Activated naive CD8-positive, alpha-beta T cell treated with anti-CD3 and anti-CD28 coated beads, Interleukin-2, amount 10 ng/mL, durations not matched to agents 7 days and 5 days (primary cell): Measurements from ENCODE around the gene CDC42. TPM values are rescaled to one million over a fixed set of nuclear protein-coding genes. Genes with fewer than 3 reads are reported as not detected.
A peak's percentile ranks its signal among the peaks of the same experiment; 100 is the strongest.

ENCODE experiments used
- ATAC-seq: fragments of 150-1000 bp; cut with Tn5 transposase; one replicate; pipeline ENCODE4 v1.10.0; 2021; ENCODE audit warnings: low read depth, moderate library complexity
- POLR2A ChIA-PET: fragments of 350-600 bp; sonication (Branson Sonifier 250); formaldehyde crosslinking; loops from one replicate; lab custom pipeline; 2021; ENCODE audit warnings: antibody characterized with exemption; lab: Charles Lee
- DNase-seq: peaks from one replicate; pipeline ENCODE4 v3.0.0; 2021
- H3K27ac Mint-ChIP-seq: one replicate; pipeline ENCODE4 v1.8.0; 2022; ENCODE audit warnings: mild to moderate bottlenecking, mixed read lengths
- H3K27me3 Mint-ChIP-seq: one replicate; pipeline ENCODE4 v1.8.0; 2022; ENCODE audit warnings: mild to moderate bottlenecking, moderate library complexity, mixed read lengths
- H3K36me3 Mint-ChIP-seq: one replicate; pipeline ENCODE4 v1.8.0; 2021; ENCODE audit warnings: mild to moderate bottlenecking, mixed read lengths
- H3K4me1 Mint-ChIP-seq: one replicate; pipeline ENCODE4 v1.8.0; 2021; ENCODE audit warnings: mixed read lengths
- H3K4me3 Mint-ChIP-seq: one replicate; pipeline ENCODE4 v1.8.0; 2022; ENCODE audit warnings: mild to moderate bottlenecking, moderate library complexity, mixed read lengths
- H3K9me3 Mint-ChIP-seq: one replicate; pipeline ENCODE4 v1.8.0; 2021; ENCODE audit warnings: mixed read lengths
- total RNA-seq, 2 experiments: library from RNA; stranded (reverse); gene quantifications; one replicate each; pipeline ENCODE4 v1.2.3, GENCODE V29; 2021

CDC42 gene
- total RNA-seq, 2 experiments from 2014 or later = 283 to 303 TPM

DNA sequence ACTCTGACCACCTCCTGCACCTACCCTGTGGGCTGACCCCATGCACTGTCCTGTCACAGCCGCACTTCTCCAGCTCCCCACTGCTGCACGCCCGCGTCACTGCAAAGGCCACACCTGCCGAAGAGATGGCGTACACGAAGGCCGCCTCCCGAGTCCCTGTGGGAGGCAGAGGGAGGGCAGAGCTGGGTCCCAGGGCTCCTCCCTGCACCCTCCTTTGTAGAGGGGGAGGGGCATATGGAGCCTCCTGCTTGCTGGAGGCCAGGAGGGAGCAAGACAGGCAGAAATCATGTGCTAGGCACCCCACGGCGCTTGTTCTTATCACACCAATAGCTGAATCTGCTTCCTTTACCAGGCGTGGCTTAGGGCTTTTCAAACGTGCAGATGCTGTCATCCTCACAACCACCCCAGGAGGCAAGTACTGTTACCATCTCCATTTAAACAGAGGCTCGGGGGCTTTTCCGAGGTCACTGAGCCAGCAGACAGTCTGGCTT lies 69.0 kb downstream of the CDC42 start:
- POLR2A ChIA-PET = no interaction called here
- peaks cover 4% of the 10 kb centered on the region for H3K36me3 Mint-ChIP-seq
- no peak for ATAC-seq

DNA sequence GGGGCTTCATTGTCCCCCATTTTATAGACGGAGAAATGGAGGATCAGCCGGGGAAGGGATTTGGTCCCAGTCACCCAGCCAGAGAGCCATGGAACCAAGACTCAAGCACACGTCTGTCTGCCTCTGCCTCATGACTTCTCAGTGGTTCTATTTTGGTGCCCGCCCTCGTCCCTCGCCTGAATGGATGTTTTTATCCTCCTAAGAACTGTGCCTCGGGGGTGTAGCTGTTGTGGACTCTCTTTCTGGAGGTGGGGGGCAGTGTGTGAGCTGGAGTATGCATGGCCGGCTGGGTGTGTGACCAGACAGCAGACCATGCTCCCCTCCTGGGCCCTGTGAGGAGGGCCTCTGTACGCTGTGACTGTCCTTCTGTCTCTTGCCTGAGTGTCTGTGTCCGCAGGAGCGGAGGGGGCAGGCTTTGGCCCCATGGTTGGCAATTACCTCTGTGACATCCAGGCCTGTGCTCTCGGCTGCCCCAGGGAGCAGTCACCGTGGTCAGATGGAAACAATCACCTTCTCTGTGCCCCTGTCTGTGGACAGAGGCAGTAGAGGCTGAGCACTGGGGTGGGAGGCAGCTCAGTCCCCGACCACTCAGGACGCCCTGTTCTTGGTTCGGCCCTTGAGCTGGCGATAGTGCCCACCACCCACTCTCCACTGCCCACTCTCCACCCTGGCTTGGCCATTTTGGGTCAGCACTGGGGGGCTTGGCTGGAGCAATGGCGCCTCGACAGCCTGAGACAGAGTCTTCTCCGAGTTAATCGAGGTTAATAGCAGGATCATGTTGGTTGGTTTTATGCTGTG lies 70.0 kb downstream of the CDC42 start:
- H3K4me3 Mint-ChIP-seq = no peak overlapping the region
- H3K4me1 Mint-ChIP-seq = peaks cover 1% of the 10 kb centered on the region
- no peaks in the 10 kb centered on the region for H3K27me3 Mint-ChIP-seq
- DNase-seq = peak; percentile 26
- no peak overlapping the region for H3K27ac Mint-ChIP-seq
- no peak for ATAC-seq
- POLR2A ChIA-PET = no interaction called here
- H3K9me3 Mint-ChIP-seq = no peaks in the 10 kb centered on the region
- peaks cover 4% of the 10 kb centered on the region for H3K36me3 Mint-ChIP-seq

More for the DNA sequence above, 69.0 kb downstream of the CDC42 start:
- Mint-ChIP-seq H3K4me1 (peaks cover 8% of the 10 kb centered on the region), H3K27me3 (no peaks in the 10 kb centered on the region), H3K9me3 (no peaks in the 10 kb centered on the region), H3K4me3 (no peak overlapping the region), H3K27ac (no peak overlapping the region)
- DNase-seq = peak; percentile 28

DNA sequence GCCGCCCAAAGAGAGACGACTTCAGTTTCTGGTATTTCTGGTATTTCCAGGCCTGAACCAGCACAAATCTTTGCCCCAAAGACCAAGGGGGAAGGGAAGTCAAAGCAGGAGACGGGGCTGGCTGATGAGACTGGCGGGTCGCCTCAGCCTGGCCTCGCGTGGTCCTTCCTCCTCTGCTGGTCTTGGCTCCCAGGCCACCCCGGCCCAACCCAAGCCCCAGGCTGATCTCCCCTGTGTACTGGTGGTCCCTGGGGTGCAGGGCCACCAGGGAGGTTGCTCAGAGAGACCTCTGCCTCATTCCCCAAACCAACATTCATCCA lies 70.5 kb downstream of the CDC42 start:
- Mint-ChIP-seq H3K4me1 (peaks cover 1% of the 10 kb centered on the region), H3K36me3 (peaks cover 4% of the 10 kb centered on the region), H3K9me3 (no peaks in the 10 kb centered on the region), H3K27me3 (no peaks in the 10 kb centered on the region), H3K4me3 (no peak overlapping the region), H3K27ac (no peak overlapping the region)
- no peak for ATAC-seq
- POLR2A ChIA-PET = no interaction called here
- no peak for DNase-seq

DNA sequence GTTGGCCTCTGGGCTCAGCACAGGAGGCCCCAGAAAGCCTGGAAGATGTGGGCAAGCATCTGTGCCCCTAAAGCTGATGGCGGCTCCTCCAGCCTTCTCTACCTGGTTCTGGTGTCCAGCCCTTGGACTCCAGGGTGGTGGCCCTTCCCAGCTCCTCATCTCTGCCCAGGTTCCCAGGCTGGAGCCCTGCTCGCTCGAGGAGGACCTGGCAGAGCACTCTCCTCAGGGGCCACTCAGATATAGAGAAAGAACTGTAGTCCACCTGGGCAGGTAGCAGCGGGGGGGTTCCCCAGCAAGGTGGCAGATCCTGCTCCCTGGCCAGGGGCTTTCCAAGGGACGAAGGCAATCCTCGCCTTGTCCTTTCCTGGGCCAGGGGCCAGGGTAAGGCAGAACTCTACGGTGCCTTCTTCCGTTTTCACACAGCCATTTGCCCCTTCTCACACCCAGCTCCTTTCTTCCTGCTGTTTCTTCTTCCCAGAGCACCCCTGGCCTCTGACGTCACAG lies 71.4 kb downstream of the CDC42 start:
- Mint-ChIP-seq H3K4me1 (peaks cover 2% of the 10 kb centered on the region), H3K27ac (no peak overlapping the region), H3K9me3 (no peaks in the 10 kb centered on the region), H3K4me3 (no peak overlapping the region), H3K36me3 (peaks cover 2% of the 10 kb centered on the region), H3K27me3 (no peaks in the 10 kb centered on the region)
- DNase-seq = peak; percentile 29
- POLR2A ChIA-PET = no interaction called here
- no peak for ATAC-seq

DNA sequence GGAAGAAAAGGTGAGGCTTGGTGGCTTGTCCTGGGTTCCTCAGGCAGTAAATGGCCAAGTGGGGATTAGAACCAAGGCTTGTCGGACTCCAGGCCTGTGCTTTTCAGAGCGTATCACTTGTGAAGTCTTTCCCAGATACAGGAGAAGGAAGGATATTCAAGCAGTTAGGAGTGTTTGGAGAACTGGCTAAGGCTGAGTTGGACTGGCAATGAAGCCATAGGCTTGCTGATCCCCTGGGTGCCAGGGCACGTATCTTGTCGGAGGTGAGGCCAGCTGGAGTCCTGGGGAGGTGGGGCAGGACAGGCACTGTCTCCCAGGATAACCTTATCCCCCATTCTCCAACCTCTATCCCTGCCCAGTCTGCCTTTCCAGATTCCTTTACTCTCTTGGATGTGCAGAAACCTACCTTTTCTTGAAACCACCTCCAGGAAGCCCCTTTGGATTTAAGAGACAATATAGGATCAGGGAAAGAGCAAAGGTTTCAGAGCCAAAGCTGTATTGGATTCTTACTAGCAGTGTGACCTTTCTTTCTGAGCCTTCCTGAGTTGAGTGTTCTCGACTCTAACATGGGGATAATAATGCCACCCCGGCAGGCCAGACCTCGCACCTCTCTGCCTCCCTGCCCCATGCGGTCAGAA lies 72.2 kb downstream of the CDC42 start:
- H3K27ac Mint-ChIP-seq = no peak overlapping the region
- POLR2A ChIA-PET = no interaction called here
- no peak for DNase-seq
- ATAC-seq = no peak
- no peaks in the 10 kb centered on the region for H3K27me3 Mint-ChIP-seq
- no peak overlapping the region for H3K4me3 Mint-ChIP-seq
- H3K9me3 Mint-ChIP-seq = no peaks in the 10 kb centered on the region
- H3K4me1 Mint-ChIP-seq = peaks cover 2% of the 10 kb centered on the region
- no peaks in the 10 kb centered on the region for H3K36me3 Mint-ChIP-seq

DNA sequence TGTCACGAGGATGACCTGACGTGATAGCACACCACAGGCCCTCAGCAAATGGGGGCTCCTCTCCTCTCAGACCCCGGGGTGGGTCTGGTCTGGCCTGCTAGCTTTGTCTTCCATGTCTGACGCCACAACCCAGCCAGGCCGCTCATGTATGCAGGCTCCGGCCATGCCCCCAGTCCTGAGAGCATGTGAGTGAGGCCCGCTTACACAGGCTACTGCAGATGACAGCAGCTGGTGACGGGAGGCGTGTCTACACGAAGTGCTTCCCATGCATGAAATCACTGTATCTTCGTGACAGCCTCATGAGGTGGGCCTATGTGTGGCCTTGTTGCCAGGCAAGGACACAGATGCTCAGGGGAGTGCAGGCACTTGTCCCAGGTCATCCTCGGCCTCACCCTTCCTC lies 74.0 kb downstream of the CDC42 start:
- H3K4me3 Mint-ChIP-seq = no peak overlapping the region
- POLR2A ChIA-PET = no interaction called here
- H3K27me3 Mint-ChIP-seq = no peaks in the 10 kb centered on the region
- ATAC-seq = no peak
- H3K36me3 Mint-ChIP-seq = no peaks in the 10 kb centered on the region
- H3K4me1 Mint-ChIP-seq = peaks cover 2% of the 10 kb centered on the region
- no peaks in the 10 kb centered on the region for H3K9me3 Mint-ChIP-seq
- peak; percentile 26 for DNase-seq
- H3K27ac Mint-ChIP-seq = no peak overlapping the region

DNA sequence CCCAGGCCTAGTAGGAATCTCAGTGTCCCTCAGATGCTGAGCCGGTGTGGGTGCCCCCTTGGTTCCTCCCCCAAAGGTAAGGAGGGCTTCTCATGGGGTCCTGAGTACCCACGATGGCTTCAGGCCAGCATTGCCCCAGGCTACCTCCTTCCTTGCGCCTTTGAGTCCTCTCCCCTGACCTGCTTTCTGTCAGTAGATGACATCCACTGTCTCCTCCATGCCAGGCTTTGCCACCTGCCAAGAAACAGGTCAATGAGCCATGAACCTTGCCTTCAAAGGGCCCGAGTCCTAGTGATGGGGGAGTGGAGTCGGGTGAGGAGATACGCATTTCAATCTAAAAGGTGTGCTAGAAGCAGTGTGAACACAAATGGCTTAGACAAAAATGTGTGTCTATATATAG lies 74.7 kb downstream of the CDC42 start:
- ATAC-seq = no peak

DNA sequence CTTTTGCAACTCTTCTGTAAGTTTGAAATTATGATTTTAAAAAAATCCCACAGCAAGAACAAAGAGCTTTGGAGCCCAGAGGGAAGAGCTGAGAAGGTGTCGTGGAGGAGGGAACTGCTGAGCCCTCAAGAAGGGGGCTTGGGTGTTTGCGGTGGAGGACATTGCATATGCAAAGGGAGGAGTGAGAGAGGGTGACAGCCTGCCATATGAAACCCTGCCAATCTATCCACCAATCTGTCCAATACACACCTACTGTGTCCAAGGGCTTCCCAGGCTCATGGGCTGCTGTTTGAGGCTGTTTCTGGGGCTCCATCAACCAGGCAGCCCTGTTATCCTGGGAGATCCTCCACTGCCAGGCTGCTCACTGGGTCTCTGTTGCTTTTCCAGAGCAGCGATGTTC lies 75.2 kb downstream of the CDC42 start:
- no peaks in the 10 kb centered on the region for H3K36me3 Mint-ChIP-seq
- no peak for ATAC-seq
- no peak overlapping the region for H3K4me3 Mint-ChIP-seq
- H3K27ac Mint-ChIP-seq = no peak overlapping the region
- no peak for DNase-seq
- peaks cover 2% of the 10 kb centered on the region for H3K4me1 Mint-ChIP-seq
- no peaks in the 10 kb centered on the region for H3K27me3 Mint-ChIP-seq
- POLR2A ChIA-PET = no interaction called here
- H3K9me3 Mint-ChIP-seq = no peaks in the 10 kb centered on the region

More for the DNA sequence above, 74.7 kb downstream of the CDC42 start:
- H3K4me1 Mint-ChIP-seq = peaks cover 2% of the 10 kb centered on the region
- no peaks in the 10 kb centered on the region for H3K27me3 Mint-ChIP-seq
- H3K36me3 Mint-ChIP-seq = no peaks in the 10 kb centered on the region
- H3K4me3 Mint-ChIP-seq = no peak overlapping the region
- POLR2A ChIA-PET = no interaction called here
- no peak overlapping the region for H3K27ac Mint-ChIP-seq
- no peaks in the 10 kb centered on the region for H3K9me3 Mint-ChIP-seq
- no peak for DNase-seq

DNA sequence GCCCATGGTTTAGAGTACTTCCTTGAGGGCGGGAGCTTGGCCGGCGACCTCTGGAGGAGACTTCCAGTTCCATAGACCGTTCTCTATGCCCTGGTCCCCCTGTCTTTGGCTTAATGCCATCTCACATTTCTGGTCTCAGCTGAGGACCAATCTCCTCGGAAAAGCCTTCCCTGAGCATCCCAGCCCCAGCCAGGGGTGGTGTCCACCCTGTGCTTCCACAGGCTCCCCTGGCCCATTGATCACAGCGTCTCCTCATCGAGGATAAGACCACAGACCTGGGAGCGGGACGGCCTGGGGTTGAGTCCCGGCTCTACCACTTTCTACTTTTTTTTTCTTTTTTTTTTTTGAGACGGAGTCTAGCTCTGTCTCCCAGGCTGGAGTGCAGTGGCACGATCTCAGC lies 75.9 kb downstream of the CDC42 start:
- no peaks in the 10 kb centered on the region for H3K36me3 Mint-ChIP-seq
- H3K4me3 Mint-ChIP-seq = no peak overlapping the region
- H3K27ac Mint-ChIP-seq = no peak overlapping the region
- H3K27me3 Mint-ChIP-seq = no peaks in the 10 kb centered on the region
- ATAC-seq (no peak), DNase-seq (no peak)
- H3K9me3 Mint-ChIP-seq = no peaks in the 10 kb centered on the region
- POLR2A ChIA-PET = no interaction called here
- peaks cover 2% of the 10 kb centered on the region for H3K4me1 Mint-ChIP-seq

DNA sequence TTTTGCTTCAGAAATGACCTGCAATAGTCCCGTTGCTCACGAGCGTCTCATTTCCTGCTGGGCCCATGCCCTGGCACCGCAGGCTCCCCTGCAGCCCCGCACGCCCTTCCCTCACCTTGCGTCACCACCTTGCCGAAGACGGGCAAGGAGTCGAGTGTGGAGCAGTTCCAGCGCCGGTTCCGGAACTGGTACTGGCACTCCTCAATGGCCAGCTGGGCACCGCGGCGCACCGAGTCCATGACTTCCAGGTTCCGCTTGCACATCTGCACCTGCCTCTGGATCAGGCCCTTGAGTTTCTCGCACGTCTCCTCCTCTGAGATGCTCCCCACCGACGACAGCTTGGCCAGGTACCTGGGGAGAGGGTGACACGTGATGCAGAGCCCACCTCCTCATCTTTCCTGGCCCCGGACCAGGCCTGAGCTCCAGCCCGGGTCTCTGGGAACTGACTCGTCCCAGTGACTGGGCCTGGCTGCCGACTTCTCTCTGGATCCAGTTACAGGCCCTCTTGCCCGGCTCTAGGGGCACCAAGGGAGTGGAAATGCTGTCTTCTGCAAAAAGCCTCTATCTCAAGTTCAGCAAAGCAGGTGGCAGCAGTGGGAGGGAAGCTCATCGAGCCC lies 77.1 kb downstream of the CDC42 start:
- ATAC-seq (no peak), DNase-seq (no peak)
- Mint-ChIP-seq H3K36me3 (no peaks in the 10 kb centered on the region), H3K27me3 (no peaks in the 10 kb centered on the region), H3K4me3 (no peak overlapping the region), H3K9me3 (no peaks in the 10 kb centered on the region), H3K4me1 (peaks cover 2% of the 10 kb centered on the region), H3K27ac (no peak overlapping the region)
- POLR2A ChIA-PET = no interaction called here

DNA sequence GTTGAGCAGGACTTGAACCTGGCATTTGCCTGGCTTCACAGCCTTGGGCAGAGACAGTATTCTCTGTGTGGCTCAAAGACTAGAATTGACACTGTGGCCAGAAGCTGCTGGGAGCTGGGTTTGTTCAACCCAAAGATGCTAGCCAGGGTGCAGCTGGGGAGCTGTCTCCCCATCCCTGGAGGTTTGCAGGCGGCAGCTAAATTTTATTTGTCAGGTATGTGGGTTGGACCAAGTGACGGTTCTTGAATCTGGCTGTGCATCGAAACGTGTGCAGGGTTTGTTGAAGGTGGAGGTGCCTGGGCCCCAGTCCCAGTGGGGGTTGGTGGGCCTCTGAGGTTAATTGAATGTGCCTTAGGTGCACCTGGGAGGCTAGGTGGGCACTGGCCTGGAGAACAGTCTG lies 78.6 kb downstream of the CDC42 start:
- peaks cover 2% of the 10 kb centered on the region for H3K4me1 Mint-ChIP-seq
- no peak overlapping the region for H3K27ac Mint-ChIP-seq
- no peaks in the 10 kb centered on the region for H3K36me3 Mint-ChIP-seq
- POLR2A ChIA-PET = no interaction called here
- no peak for DNase-seq
- H3K9me3 Mint-ChIP-seq = no peaks in the 10 kb centered on the region
- H3K4me3 Mint-ChIP-seq = no peak overlapping the region
- no peak for ATAC-seq
- H3K27me3 Mint-ChIP-seq = no peaks in the 10 kb centered on the region

DNA sequence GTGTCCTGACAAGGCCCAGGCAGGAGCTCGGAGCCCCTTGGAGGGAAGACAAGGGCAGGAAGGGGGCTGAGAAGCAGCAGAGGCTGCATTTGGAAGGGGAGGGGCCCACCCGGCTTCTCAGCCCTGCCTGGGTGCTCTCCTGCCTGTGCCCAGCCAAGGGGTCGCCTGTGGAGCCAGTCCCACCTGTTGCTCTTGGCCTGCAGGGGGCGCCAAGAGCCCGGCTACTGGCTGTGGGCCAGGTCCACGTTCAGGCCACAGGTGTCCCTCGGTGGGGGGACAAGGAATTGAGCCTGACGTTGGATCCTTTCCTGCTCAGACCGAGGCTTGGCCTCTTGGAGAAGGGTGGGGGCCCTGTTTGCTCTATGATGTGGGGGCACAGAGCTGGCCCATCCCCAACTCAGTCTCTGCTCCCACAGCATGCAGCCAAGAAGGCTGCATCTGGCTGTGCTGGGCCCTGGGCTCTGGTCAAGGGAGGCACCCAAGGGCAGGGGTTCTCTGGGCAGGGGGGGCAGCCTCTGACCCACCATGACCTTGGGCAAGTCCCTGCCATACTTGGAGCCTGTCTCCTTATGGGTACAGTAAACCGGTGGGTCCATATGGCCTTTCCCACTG lies 79.5 kb downstream of the CDC42 start:
- H3K36me3 Mint-ChIP-seq = no peaks in the 10 kb centered on the region
- peaks cover 2% of the 10 kb centered on the region for H3K4me1 Mint-ChIP-seq
- no peaks in the 10 kb centered on the region for H3K27me3 Mint-ChIP-seq
- no peak overlapping the region for H3K4me3 Mint-ChIP-seq
- DNase-seq (peak; percentile 78), ATAC-seq (peak; percentile 50)
- POLR2A ChIA-PET = no interaction called here
- H3K9me3 Mint-ChIP-seq = no peaks in the 10 kb centered on the region
- H3K27ac Mint-ChIP-seq = no peak overlapping the region

DNA sequence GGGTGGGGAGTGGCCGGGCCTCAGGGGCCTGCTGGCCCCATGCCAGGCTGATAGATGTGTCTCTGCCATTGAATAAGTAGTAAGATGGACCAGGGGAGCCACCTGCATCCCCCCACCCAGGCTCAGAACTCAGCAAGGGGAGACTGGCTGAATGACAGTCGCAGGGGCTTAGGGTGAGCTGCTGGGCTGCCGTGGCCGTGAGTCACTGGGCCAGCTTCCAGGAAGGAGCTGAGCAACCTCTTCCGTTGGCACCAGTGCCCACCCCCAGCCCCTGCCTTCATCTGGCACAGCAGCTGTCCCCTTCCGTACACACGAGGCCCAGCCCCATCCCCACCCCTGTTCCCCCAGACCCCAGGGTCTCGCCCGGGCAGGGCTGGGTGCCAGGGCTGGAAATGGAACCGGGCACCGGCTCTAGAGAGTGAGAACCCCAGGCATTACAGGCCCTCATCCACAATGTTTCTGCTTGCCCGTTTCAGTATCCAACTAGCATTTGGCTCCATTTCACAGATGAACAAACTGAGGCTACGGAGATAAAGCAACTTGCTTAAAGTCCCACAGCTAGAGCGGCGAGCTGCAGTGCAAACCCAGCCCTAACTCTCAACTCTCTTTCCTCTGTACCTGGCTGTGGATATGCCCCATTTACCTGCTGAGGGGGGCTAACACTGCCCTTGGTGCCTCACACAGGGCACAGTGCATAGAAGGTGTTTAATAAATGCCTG lies 80.2 kb downstream of the CDC42 start:
- DNase-seq (no peak), ATAC-seq (no peak)
- H3K9me3 Mint-ChIP-seq = no peaks in the 10 kb centered on the region
- no peak overlapping the region for H3K4me3 Mint-ChIP-seq
- H3K36me3 Mint-ChIP-seq = no peaks in the 10 kb centered on the region
- H3K27ac Mint-ChIP-seq = no peak overlapping the region
- POLR2A ChIA-PET = no interaction called here
- H3K4me1 Mint-ChIP-seq = peaks cover 2% of the 10 kb centered on the region
- H3K27me3 Mint-ChIP-seq = no peaks in the 10 kb centered on the region
